HEK293 (cell line): ENCODE data around the gene HSD17B12.

Experiments used
- ZNF311 ChIP-seq: fragments of 450-650 bp; formaldehyde crosslinking; IDR thresholded peaks from 2 replicates; pipeline ENCODE4 v1.5.1; 2017; ENCODE audit warnings: missing biosample characterization, missing genetic modification characterization, borderline replicate concordance
- ZNF350 ChIP-seq: fragments of 450-650 bp; formaldehyde crosslinking; IDR thresholded peaks from 2 replicates; pipeline ENCODE4 v1.5.0; 2017; ENCODE audit warnings: missing biosample characterization, mild to moderate bottlenecking, missing genetic modification characterization

- TF ChIP-seq ZNF311 (tag by site-specific recombination) (no peak), ZNF350 (tag by site-specific recombination) (no peak)
Observed at GRCh38 chr11:43664295-43664694, 16.2 kb upstream of the HSD17B12 start.
